Measurements from ENCODE around the gene SDHAF2.

- TF ChIP-seq, protein P1, sequence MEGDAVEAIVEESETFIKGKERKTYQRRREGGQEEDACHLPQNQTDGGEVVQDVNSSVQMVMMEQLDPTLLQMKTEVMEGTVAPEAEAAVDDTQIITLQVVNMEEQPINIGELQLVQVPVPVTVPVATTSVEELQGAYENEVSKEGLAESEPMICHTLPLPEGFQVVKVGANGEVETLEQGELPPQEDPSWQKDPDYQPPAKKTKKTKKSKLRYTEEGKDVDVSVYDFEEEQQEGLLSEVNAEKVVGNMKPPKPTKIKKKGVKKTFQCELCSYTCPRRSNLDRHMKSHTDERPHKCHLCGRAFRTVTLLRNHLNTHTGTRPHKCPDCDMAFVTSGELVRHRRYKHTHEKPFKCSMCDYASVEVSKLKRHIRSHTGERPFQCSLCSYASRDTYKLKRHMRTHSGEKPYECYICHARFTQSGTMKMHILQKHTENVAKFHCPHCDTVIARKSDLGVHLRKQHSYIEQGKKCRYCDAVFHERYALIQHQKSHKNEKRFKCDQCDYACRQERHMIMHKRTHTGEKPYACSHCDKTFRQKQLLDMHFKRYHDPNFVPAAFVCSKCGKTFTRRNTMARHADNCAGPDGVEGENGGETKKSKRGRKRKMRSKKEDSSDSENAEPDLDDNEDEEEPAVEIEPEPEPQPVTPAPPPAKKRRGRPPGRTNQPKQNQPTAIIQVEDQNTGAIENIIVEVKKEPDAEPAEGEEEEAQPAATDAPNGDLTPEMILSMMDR (IDR thresholded peaks at IDR 0.05) = no peak
- no peak for TF ChIP-seq POLR2AphosphoS5 (IDR thresholded peaks at IDR 0.05)
- no peak for TF ChIP-seq POLR2A (IDR thresholded peaks at IDR 0.05)
- TF ChIP-seq EP300 (IDR thresholded peaks at IDR 0.05) = no peak
Observed at GRCh38 chr11:61384271-61385242, 45.4 kb upstream of the SDHAF2 start.

Data from upper lobe of left lung (tissue), 4 donors.